Endodermal cell (in vitro differentiated cells): ENCODE results near the gene XKR8. TPM values are rescaled to one million over a fixed set of nuclear protein-coding genes. Genes with fewer than 3 reads are reported as not detected.
A peak's percentile ranks its signal among the peaks of the same experiment; 100 is the strongest.

ENCODE experiments used
- DNase-seq: peaks from one replicate; pipeline ENCODE4 v3.0.0-alpha.2; 2017
- H3K27ac ChIP-seq: 2 replicates; pipeline ENCODE4 v1.5.1; 2013; ENCODE audit warnings: mild to moderate bottlenecking, low read depth, low read length, moderate library complexity
- H3K27me3 ChIP-seq: 2 replicates; pipeline ENCODE4 v1.6.1; 2013; ENCODE audit warnings: mild to moderate bottlenecking, low read length, moderate library complexity; ENCODE audit not compliant: insufficient read depth, control insufficient read depth, poor library complexity, severe bottlenecking
- H3K36me3 ChIP-seq: 2 replicates; pipeline ENCODE4 v1.7.0; 2013; ENCODE audit warnings: mild to moderate bottlenecking, low read length, moderate library complexity; ENCODE audit not compliant: control insufficient read depth, insufficient read depth
- H3K4me1 ChIP-seq: one replicate; pipeline ENCODE4 v1.7.0; 2013; ENCODE audit warnings: low read length; ENCODE audit not compliant: control insufficient read depth, insufficient read depth
- H3K4me3 ChIP-seq: 2 replicates; pipeline ENCODE4 v1.5.1; 2013; ENCODE audit warnings: mild to moderate bottlenecking, low read length, moderate library complexity
- H3K9ac ChIP-seq: 2 replicates; pipeline ENCODE4 v1.6.1; 2013; ENCODE audit warnings: mild to moderate bottlenecking, low read length, moderate library complexity; ENCODE audit not compliant: poor library complexity, severe bottlenecking; ENCODE audit errors: extremely low read depth
- H3K9me3 ChIP-seq: 2 replicates; pipeline ENCODE4 v1.6.1; 2013; ENCODE audit warnings: mild to moderate bottlenecking, low read length, moderate library complexity; ENCODE audit not compliant: control insufficient read depth
- H3K27ac Mint-ChIP-seq: 2 replicates; pipeline ENCODE4 v1.8.0; 2020; ENCODE audit warnings: mixed read lengths
- H3K27me3 Mint-ChIP-seq: 2 replicates; pipeline ENCODE4 v1.8.0; 2021; ENCODE audit warnings: mild to moderate bottlenecking, mixed read lengths; ENCODE audit not compliant: insufficient read depth
- H3K36me3 Mint-ChIP-seq: 2 replicates; pipeline ENCODE4 v1.8.0; 2020; ENCODE audit warnings: low read depth, mixed read lengths
- H3K4me1 Mint-ChIP-seq: 2 replicates; pipeline ENCODE4 v1.8.0; 2020; ENCODE audit warnings: mixed read lengths
- H3K4me3 Mint-ChIP-seq: 2 replicates; pipeline ENCODE4 v1.8.0; 2020; ENCODE audit warnings: mild to moderate bottlenecking, moderate library complexity, mixed read lengths
- H3K9me3 Mint-ChIP-seq: 2 replicates; pipeline ENCODE4 v1.8.0; 2020; ENCODE audit warnings: mild to moderate bottlenecking, mixed read lengths
- WGBS, 2 experiments: methylation state at CpG; one replicate each; pipeline versions ENCODE4 v1.1.5 to v1.1.7; 2013; ENCODE audit warnings: missing lambda C conversion rate in 2 of 2, mixed read lengths in 1 of 2; ENCODE audit not compliant: insufficient coverage in 1 of 2, insufficient read length in 1 of 2; 5-methylcytosine and 5-hydroxymethylcytosine counted together
- total RNA-seq, 2 donors: library from RNA; stranded (reverse); fragmentation: NEBNext Ultra II Directional in 1 of 2; extraction: Animal tissue kit (Norgen Biotek cat#: 25700) in 1 of 2; gene quantifications; 2 replicates in 1 of 2; 3 replicates in 1 of 2; pipeline ENCODE4 v1.2.1, GENCODE V29; 2021
- TF ChIP-seq, protein P1 (sequence below): fragments of 200-600 bp; sonication (generic); conservative IDR thresholded peaks from 2 replicates; pipeline ENCODE4 v1.5.0; 2021; ENCODE audit warnings: antibody characterized with exemption, mild to moderate bottlenecking

XKR8 gene
- total RNA-seq, 2 donors from 2014 or later: 17.5 to 17.7 TPM

DNA sequence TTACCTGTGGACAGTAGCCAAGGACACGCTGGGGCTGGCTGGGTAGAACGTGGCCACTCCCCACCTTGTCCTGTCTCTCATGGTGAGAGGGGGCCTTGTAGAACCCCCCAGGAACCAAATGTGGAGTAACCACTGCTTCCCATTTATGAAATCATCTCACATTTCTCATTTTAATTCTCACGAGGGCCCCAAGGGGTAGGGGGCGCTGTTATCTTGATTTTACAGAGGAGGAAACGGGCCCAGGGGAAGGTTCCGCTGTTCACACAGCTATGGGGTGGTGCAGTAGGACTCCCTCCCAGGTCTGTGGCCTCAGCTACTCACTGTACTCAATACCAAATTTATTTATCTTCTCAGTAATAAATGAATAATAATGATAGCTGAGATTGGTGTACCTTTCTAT lies 19.5 kb upstream of the XKR8 start:
- Histone ChIP-seq H3K36me3 (no peaks in the 10 kb centered on the region), H3K27ac (no peak overlapping the region), H3K27me3 (no peaks in the 10 kb centered on the region), H3K4me3 (no peak overlapping the region), H3K9me3 (no peaks in the 10 kb centered on the region), H3K9ac (no peak overlapping the region), H3K4me1 (no peaks in the 10 kb centered on the region)
- peak overlapping the region; percentile 72 for H3K27ac Mint-ChIP-seq
- no peaks in the 10 kb centered on the region for H3K9me3 Mint-ChIP-seq
- TF ChIP-seq, protein P1, sequence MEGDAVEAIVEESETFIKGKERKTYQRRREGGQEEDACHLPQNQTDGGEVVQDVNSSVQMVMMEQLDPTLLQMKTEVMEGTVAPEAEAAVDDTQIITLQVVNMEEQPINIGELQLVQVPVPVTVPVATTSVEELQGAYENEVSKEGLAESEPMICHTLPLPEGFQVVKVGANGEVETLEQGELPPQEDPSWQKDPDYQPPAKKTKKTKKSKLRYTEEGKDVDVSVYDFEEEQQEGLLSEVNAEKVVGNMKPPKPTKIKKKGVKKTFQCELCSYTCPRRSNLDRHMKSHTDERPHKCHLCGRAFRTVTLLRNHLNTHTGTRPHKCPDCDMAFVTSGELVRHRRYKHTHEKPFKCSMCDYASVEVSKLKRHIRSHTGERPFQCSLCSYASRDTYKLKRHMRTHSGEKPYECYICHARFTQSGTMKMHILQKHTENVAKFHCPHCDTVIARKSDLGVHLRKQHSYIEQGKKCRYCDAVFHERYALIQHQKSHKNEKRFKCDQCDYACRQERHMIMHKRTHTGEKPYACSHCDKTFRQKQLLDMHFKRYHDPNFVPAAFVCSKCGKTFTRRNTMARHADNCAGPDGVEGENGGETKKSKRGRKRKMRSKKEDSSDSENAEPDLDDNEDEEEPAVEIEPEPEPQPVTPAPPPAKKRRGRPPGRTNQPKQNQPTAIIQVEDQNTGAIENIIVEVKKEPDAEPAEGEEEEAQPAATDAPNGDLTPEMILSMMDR: peak; percentile 61
- 63 to 90% methylated on average over 2 to 6 of the region's 6 CpGs for WGBS, 2 experiments
- no peak overlapping the region for H3K4me3 Mint-ChIP-seq
- DNase-seq: peak; percentile 84
- H3K4me1 Mint-ChIP-seq: peaks cover 22% of the 10 kb centered on the region
- H3K36me3 Mint-ChIP-seq: peaks cover 3% of the 10 kb centered on the region
- peaks cover 6% of the 10 kb centered on the region for H3K27me3 Mint-ChIP-seq

DNA sequence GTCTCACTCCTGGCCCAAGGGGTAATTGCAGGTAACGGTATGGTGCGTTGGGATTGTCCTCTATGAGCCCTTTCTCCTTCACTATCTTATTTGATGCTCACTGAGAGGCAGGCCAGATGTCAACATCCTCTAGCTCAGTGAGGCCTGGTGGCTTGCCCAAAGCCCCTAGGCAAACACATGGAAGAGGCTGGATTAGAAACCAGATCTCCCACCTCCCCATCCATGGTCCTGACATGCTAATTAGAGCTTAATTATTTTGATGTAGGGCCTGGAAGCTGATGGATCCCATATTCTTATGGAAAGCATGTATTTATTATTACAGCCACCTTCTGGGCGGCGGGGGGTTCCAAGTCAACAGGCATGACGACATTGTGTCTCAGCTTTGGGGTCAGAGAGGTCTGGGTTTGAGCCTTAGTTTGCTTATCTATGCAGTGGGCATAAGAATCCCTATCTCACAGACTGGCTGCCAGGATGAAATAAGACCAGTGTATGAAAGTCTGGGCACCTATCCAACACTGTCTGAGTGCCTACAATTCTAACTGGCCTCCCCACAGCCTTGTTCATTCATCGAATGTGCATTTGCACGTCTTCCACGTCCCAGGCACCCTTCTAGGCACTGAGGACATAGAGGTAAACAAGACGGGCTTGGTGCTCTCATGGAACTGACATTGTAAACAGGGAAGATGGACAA lies 18.8 kb upstream of the XKR8 start:
- peaks cover 3% of the 10 kb centered on the region for H3K4me1 ChIP-seq
- no peak overlapping the region for H3K9ac ChIP-seq
- no peak for DNase-seq
- no peaks in the 10 kb centered on the region for H3K27me3 Mint-ChIP-seq
- TF ChIP-seq, protein P1: no peak
- no peaks in the 10 kb centered on the region for H3K36me3 ChIP-seq
- peaks cover 15% of the 10 kb centered on the region for H3K4me1 Mint-ChIP-seq
- H3K4me3 Mint-ChIP-seq: no peak overlapping the region
- H3K27ac Mint-ChIP-seq: no peak overlapping the region
- no peak overlapping the region for H3K27ac ChIP-seq
- H3K9me3 ChIP-seq: no peaks in the 10 kb centered on the region
- no peaks in the 10 kb centered on the region for H3K9me3 Mint-ChIP-seq
- WGBS, 2 experiments: 94 to 99% methylated on average over 8 to 9 of the region's 9 CpGs
- peaks cover 3% of the 10 kb centered on the region for H3K36me3 Mint-ChIP-seq
- H3K27me3 ChIP-seq: no peaks in the 10 kb centered on the region
- H3K4me3 ChIP-seq: no peak overlapping the region

DNA sequence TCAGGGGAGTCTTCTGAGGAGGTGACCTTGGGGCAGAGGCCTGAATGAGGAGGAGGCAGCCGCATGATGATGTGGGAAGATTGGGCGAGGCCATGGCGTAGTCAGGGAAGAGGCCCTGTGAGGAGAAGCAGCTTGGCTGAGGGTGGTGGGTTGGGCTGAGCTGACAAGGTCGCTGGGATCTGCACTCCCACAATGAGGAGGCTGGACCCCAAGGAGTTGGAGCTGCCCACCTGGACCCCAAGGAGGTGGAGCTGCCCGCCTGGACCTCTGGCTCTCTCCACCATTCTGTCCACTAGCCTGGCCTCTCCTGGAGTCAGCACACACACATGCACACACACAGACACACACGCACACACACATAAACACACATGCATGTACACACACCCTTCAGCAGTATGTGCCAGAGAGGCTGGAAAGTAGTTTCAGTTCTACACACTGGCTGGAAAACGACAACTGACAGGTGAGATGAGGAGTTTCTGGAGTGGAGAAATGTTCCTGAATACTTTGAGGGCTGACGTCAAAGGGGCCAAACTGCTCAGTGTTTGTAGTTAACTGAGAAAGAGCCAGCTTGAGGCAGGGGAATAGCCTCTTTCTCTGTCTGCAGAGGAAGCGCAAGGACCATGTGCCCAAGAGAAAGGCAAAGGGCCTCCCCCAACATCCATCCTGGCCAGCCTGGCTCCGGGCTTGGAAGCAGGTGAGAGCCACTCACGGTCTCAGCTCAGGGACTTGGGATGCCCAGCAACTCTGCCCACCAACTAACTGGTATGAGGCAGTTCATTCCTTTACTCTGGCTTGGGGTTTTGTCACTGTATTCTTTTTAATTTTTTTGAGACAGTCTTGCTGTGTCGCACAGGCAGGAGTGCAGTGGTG lies 17.9 kb upstream of the XKR8 start:
- WGBS, 2 experiments: 88 to 95% methylated on average over 8 to 12 of the region's 12 CpGs
- H3K9me3 ChIP-seq: no peaks in the 10 kb centered on the region
- no peak overlapping the region for H3K27ac Mint-ChIP-seq
- peaks cover 3% of the 10 kb centered on the region for H3K4me1 ChIP-seq
- H3K4me3 ChIP-seq: no peak overlapping the region
- no peaks in the 10 kb centered on the region for H3K27me3 Mint-ChIP-seq
- no peak overlapping the region for H3K4me3 Mint-ChIP-seq
- H3K36me3 Mint-ChIP-seq: peaks cover 6% of the 10 kb centered on the region
- no peak overlapping the region for H3K9ac ChIP-seq
- no peaks in the 10 kb centered on the region for H3K9me3 Mint-ChIP-seq
- peaks cover 15% of the 10 kb centered on the region for H3K4me1 Mint-ChIP-seq
- H3K27ac ChIP-seq: no peak overlapping the region
- DNase-seq: no peak
- no peaks in the 10 kb centered on the region for H3K27me3 ChIP-seq
- TF ChIP-seq, protein P1: no peak
- no peaks in the 10 kb centered on the region for H3K36me3 ChIP-seq
